Measurements from ENCODE around the gene KLC1.
"Not testable (repeated sequence)": the region's sequence is repeated elsewhere in the genome, so short reads cannot be mapped to it uniquely, and the experiment has no call there.

KLC1 gene

DNA sequence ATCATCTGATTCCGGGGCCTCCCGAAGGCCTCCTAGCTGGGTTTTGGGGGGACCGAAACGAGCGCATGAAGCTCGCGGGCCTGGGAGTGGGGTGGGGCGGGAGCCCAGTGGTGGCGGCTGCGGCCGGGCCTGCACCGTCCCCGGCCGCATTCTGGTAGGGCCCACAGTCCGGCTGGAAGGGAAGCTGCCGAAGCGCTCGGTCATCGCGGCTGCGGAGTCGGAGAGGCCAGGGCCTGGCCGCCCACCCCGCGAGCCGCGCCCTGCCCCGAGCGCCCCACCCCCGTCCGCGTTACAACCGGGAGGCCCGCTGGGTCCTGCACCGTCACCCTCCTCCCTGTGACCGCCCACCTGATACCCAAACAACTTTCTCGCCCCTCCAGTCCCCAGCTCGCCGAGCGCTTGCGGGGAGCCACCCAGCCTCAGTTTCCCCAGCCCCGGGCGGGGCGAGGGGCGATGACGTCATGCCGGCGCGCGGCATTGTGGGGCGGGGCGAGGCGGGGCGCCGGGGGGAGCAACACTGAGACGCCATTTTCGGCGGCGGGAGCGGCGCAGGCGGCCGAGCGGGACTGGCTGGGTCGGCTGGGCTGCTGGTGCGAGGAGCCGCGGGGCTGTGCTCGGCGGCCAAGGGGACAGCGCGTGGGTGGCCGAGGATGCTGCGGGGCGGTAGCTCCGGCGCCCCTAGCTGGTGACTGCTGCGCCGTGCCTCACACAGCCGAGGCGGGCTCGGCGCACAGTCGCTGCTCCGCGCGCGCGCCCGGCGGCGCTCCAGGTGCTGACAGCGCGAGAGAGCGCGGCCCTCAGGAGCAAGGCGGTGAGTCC lies at the start of gene KLC1:
TSS of gene KLC1 (plus strand) at position 528 of the 819 bp plus-strand sequence. CDS start 25,354 bp downstream, outside the sequence.
- DNase-seq: peak; percentile 87

DNA sequence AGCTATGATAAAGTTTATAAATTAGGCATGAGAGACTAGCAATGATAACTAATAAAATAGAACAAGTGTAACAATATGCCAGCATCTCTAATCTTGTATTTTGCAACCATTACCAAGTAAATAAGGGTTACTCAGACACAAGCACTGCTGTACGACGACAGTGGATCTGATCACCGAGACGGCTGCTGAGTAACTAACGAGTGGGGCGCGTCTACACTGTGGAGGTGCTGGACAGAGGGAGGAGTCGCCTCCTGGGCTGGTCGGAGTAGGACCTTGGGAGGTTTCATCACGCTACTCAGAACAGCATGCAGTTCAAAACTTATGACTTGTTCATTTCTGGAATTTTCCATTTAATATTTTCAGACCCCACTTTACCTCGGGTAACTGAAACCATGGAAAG lies 47.8 kb upstream of the KLC1 start:
- DNase-seq: no peak

DNA sequence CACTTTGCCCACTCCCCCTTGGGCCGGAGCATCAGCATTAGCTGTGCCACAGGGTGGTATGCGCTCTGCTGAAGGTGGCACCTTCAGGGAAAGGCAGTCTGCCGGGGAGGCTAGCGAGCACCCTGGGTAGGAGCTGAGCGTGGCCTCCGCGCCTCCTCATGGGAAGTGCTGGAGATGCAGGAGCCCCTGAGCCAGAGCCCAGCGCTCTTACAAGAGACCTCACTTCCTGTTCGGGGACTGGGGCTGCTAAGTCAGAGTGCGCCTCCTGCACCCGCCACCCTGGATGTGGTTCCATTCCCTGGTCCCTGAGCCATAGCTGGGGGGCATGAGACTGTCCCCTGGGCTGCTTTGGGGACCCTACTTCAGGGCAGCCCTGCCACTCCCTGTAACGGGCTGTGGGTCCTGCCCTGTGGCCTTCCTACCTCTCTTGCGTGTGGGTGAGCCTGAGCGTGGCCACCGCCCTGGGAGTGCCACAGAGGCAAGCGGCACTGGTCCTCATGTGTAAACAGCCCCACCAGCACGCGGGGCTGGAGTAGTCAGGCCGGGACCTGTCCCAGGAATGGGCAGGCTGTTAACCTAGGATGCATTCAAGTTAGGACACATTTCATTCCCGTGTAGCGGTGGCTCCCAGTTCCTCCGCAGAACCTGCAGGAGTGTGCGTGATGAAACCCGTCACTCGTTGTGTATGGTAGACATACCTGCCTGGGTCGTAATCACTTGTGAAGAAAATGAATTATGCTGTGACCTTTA lies 46.9 kb upstream of the KLC1 start:
- DNase-seq: no peak

DNA sequence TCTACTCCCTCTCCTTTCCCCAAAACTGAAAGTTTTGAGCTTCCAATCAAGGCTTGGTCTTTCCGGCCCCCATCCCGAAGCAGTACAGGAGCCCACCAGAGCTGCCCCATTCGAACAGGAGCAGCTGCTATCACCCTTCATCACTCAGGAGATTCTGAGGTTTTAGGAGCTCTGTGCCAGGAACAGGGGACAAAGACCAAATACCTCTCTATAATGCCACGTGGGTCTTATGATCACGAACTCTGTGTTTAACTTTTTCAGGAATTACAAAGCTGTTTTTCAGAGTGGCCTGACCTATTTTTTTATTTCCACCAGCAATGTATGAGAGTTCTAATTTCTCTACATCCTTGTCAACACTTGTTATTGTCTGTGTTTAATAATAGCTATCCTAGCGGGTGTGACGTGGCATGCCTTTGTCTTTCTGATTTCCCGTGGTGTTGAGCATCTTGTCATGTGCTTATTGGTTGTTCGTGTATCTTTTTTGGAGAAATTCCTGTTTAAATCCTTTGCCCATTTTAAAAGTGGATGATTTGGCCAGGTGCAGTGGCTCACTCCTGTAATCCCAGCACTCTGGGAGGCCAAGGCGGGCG lies 44.6 kb upstream of the KLC1 start:
- DNase-seq: no peak

DNA sequence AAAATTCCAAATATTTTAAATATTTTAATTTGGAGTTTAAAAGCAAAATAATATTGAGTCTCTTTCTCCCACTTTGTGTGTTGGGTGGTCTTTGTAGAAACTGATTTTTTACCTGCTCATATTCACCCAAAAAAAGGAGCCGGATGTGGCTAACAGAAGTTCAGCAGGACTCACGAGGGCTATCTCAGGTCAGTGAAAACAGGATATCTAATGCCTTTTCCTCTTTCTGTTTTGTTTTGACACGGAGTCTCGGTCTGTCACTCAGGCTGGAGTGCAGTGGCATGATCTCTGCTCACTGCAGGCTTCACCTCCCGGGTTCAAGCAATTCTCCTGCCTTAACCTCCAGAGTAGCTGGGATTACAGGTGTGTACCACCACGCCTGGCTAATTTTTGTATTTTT lies 35.4 kb upstream of the KLC1 start:
- DNase-seq: peak; percentile 44

DNA sequence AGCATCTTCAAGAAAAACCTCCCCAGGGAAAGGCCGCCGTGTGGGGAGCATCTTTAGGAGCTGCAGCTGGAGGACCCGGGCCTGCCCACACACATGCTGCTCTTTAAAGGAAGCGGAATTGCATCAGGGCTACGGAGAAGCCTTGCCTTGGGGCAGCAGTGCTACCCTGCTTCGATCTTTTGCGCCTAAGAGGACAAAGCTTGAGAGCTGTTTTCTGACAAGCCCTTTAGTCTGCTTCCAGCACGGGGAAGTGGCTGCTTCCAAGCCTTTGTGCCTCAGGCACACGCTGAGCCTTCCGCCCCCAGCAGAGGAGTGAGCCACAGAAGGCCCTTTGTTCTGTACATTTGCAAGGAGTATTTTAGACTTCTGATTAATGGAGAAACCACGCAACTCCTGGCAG lies 34.7 kb upstream of the KLC1 start:
- DNase-seq: no peak

- DNase-seq: peak; percentile 8
Observed at GRCh38 chr14:103597623-103598377, 31.2 kb upstream of the KLC1 start.

GRCh38 chr14:103600503-103600902 lies 28.5 kb upstream of the KLC1 start:
- no peak for DNase-seq

GRCh38 chr14:103604620-103605019 lies 24.4 kb upstream of the KLC1 start:
- DNase-seq: no peak

DNA sequence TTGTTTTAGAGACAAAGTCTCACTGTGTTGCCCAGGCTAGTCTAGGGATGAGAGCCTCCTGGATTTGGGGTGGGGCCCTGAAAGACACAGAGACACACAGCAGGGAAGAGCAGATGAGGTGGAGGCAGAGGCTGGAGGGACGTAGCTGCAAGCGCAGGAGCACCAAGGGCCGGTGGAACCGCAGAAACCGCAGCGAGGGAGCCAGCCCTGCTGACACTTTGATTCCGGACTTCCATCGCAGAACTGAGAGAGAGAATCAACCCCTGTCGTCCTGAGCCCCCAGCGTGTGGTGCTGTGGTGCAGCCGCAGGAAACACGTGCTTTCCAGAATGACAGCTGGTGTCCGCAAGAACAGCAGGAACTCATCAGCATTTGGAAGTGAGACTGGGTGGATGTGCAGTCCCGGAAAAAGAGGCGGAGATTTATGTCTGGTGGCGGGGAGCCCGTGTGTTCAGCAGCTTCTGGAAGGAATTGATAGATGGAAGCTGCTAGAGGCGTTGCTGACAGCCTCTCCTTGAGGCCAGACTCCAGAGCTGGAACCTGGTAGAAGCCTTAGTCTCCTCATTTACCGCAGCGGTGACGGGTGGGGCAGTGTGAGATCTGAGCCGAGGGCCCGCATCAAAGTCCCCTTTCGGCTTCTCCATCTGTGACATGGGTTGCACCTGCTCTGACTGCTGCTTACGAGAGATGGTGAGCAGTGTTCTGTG lies 21.9 kb upstream of the KLC1 start:
- peak; percentile 82 for DNase-seq

DNA sequence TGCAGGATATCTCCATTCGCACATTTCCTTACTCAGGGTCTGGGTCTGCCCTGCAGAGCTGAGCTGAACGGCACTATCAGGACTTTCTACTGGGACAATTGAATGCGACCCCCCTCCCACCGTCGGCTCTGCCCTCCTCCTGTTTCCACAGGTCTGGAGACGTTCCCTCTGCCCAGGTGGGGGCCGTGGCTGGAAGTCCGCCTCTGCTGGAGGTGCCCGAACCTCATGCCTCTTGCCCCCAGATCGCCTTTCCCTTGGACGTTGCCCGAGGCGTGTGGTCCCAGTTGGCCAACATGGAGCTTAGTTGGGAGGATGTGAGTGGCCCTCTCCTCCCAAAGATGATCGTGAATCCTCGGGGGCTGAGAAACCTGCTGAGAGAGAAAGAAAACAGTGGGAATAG lies 21.2 kb upstream of the KLC1 start:
- no peak for DNase-seq

DNA sequence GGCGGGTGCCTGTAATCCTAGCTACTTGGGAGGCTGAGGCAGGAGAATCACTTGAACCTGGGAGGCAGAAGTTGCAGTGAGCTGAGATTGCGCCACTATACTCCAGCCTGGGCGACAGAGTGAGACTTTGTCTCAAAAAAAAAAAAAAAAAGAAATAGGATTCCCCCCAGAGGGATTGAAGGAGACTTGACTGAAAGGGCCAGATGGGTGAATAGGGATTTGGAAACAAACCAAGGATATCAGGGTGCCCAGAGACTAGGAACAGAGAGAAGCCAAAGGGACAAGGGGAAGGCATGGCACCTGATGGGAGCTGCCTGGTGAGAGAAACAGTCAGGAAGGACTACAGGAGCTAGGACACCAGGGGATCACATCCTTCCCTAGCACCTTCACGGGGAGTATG lies 19.9 kb upstream of the KLC1 start:
- DNase-seq: not testable (repeated sequence)

- no peak for DNase-seq
Observed at GRCh38 chr14:103611215-103611614, 17.8 kb upstream of the KLC1 start.

DNA sequence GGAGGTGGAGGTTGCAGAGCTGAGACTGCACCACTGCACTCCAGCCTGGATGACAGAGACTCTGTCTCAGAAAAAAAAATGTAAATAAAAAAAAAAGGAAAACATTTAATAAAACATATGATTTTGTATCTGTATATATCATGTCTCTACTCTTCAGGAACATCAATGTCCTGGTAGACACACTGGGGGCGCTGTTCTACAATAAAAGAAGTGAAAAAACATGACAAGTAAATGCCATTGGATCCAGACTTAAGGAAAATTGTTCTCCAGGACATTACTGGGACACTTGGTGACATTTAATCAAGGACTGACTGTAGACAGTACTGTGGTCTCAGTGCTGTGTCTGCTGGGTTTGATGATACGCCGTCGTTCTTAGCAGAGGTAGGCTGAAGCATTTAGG lies 15.5 kb upstream of the KLC1 start:
- no peak for DNase-seq

GRCh38 chr14:103616635-103617300 lies 12.2 kb upstream of the KLC1 start:
- no peak for DNase-seq

DNA sequence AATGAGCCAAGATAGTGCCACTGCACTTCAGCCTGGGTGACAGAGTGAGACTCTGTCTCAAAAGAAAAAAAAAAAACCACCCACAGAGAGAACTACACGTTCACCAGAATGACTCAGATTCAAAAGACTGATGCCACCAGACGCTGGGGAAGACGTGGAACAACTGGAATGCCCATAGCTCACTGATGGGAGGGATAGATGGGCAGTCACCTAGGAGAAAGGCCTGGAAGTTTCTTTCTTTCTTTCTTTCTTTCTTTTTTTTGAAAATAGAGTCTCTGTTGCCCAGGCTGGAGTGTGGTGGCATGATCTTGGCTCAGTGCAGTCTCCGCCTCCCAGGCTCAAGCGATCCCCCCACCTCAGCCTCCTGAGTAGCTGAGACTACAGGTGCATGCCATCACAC lies 10.0 kb upstream of the KLC1 start:
- no peak for DNase-seq

DNA sequence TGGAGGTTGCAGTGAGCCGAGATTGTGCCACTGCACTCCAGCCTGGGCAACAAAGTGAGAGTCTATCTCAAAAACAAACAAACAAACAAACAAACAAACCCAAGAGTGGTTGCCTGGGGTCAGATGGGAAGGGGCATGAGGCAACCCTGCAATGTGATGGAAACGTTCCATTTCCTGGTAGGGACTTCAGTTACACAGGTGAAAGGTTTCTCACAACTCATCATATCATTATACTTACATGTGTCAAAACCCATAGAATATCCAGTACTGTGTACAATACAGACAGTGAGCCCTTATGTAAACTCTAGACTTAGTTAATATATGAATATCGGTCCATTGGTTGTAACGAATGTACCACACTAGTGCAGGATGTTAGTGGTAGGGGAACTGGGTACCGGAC lies 7.2 kb upstream of the KLC1 start:
- no peak for DNase-seq

GRCh38 chr14:103623308-103623707 lies 5.7 kb upstream of the KLC1 start:
- no peak for DNase-seq

- no peak for DNase-seq
Observed at GRCh38 chr14:103623883-103624482, 5.0 kb upstream of the KLC1 start.

GRCh38 chr14:103624860-103625259 lies 4.2 kb upstream of the KLC1 start:
- peak; percentile 35 for DNase-seq

DNA sequence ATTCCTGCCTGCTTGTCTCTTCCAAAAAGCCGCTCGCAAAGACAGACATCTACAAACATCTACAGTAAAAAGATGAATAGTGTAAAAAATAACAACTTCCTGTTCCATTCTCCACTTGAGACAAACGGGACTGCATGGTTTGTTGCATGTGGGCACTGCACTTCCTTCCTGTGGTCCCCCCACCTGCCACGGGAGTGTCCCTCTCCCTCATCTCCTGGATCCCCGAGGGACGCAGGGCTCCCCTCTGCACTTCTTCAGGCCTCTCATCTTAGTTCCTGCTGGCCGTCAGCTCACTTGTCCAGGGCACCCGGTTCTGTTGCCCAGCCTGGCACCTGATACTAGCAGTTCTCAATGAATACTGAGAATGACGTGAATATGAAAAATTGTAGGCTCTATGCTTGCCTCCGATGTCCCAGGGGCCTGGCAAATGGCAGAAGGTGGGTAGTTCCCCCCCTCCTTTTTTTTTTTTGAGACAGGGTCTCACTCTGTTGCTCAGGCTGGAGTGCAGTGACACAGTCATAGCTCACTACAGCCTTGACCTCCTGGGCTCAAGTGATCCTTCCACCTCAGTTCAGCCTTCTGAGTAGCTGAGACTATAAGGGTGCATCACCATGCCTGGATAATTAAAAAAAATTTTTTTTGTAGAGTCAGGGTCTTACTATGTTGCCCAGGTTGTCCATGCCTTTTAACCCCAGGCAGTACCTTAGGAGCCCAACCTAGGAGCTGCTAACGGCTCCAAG lies 3.5 kb upstream of the KLC1 start:
- DNase-seq: peak; percentile 44
